Stimulated activated CD8-positive, alpha-beta memory T cell treated with anti-CD3 and anti-CD28 coated beads, Interleukin-4, amount 100 ng/mL, for 1 hour (primary cell): Measurements from ENCODE around the gene SELENOO.

ENCODE experiments used
- DNase-seq, 2 donors: peaks; one replicate each; pipeline ENCODE4 v3.0.0-alpha.2; 2020; ENCODE audit warnings: low read depth in 2 of 2, low spot score in 1 of 2

SELENOO gene

DNA sequence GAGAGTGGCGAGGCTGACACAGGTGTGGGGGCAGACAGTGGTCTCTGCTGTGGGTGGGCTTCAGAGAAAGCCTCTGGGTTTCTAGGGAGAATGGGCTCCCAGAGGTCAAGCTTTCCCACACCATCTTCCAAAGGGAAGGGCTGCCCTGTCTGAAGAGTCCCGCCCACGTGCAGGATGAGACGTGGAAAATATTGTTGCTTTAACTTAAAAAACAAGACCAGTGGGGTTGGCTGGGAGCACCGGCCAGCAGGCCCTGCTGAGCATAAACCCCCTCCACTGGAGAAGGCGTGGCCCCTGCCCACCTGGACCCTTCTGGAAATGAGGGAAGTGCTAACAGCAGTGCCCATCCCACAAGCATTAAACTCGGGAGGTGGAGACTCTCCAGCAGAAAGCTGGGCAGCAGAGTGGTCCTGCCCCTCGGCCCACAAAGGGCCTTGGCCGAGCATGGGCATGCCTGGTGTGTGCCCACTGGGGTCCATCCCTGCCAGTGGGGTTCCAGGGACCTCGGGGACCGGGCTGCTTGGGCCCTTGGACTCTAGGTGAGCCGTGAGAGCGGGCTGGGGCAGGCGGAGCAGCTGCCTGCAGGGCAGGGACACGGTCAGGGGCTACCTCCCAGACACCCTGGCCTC lies 15.4 kb downstream of the SELENOO start:
- DNase-seq = no peak

- DNase-seq = no peak
These were observed 16.1 kb downstream of the SELENOO start for GRCh38 chr22:50216684-50217520.

- no peak for DNase-seq
These were observed 16.8 kb downstream of the SELENOO start for GRCh38 chr22:50217543-50218152.

DNA sequence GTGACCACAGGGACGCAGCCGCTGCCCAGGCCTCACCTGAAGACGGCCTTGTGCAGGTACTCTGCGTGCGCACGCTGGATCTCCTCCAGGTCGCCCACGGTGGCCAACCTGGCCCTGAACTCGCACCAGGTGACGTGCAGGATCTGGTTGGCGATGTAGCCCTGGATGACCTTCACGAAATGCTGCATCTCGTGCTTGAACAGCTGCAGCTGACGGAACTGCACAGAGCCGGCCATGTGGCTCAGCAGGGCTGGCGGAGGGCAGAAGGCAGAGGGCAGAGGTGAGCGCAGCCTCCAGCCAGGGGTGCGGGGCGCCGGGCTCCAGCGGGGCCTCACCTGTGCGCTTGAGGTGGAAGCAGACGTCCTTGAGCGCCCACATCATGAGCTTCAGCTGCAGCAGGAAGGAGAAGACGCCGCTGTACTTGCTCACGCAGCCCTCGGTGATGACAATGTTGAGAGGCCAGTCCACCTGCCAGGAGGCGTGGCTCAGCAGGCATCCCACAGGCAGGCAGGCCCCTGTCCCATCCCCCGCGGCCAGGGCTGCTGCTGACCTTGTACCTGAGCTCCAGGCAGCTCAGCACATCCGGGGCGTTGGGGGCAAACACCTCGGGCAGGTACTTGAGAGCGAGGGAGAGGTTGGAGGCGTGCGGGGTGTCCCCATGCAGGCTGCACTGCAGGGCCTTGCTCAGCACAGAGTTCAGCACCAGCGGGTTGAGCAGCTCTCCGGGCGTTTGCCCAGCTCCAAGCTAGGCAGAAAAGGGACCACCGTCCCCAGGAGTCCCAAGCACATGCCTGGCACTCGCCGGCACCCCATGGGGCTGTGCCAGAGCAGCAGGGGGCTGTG lies 17.6 kb downstream of the SELENOO start:
- no peak for DNase-seq

GRCh38 chr22:50218996-50219727 lies 18.4 kb downstream of the SELENOO start:
- no peak for DNase-seq

DNA sequence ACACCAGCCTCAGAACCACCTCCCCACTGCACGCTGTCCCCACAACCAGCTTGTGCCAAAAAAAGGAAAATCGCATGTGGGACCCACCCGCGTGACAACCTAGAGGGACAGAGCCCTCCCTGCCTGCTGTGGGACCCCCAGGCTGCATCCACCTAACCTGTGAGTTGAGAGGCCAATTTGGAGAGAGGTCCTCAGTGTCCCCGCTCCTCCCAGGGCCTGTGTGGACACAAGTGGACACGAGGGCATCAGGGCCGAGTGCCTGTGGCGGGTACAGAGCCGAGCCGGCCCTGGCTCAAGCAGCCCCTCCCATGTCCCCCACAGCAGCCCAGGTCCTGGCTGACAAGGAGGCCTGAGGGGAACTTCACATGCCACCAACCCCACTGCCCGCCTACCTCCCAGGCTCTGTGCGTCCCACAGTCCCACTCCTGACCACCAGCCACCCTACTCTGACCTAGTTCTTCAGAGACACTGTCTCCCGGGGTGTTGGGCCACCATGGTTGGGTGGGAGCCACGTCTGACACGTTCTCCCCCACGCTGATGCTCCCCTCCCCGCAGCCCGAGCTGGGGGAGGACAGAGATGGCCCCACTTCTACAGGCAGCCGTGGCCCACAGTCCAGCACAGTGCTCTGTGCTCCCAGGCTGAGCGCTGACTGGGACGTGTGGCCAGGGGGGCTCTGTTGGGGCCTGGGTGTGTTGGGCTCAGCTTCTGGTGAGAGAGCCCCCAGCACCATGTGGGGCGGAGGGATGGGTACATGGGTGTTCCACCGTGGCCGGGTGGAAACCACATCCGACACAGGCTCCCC lies 19.2 kb downstream of the SELENOO start:
- DNase-seq = no peak

DNA sequence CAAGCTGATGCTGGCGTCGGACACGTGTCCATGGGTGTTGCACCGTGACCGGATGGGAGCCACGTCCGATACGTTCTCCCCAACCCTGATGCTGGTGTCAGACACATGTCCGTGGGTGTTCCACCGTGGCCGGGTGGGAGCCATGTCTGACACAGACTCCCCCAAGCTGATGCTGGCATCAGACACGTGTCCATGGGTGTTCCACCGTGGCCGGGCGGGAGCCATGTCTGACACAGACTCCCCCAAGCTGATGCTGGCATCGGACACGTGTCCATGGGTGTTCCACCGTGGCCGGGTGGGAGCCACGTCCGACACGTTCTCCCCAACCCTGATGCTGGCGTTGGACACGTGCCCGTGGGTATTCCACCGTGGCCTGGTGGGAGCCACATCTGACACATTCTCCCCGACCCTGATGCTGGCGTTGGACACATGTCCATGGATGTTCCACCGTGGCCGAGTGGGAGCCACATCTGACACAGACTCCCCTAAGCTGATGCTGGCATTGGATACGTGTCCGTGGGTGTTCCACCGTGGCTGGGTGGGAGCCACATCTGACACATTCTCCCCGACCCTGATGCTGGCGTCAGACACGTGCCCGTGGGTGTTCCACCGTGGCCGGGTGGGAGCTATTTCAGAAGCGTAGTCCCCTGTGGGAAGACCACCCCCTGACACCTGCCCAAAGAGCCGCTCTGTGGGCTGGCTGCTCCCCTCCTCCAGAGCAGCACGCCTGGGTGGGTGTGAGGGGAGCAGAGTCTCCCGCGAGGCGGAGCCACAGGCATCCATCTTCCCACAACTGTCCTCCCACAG lies 20.0 kb downstream of the SELENOO start:
- DNase-seq = no peak

- no peak for DNase-seq
These were observed 20.8 kb downstream of the SELENOO start for GRCh38 chr22:50221410-50222300.

GRCh38 chr22:50222508-50222907 lies 21.7 kb downstream of the SELENOO start:
- DNase-seq = no peak

DNA sequence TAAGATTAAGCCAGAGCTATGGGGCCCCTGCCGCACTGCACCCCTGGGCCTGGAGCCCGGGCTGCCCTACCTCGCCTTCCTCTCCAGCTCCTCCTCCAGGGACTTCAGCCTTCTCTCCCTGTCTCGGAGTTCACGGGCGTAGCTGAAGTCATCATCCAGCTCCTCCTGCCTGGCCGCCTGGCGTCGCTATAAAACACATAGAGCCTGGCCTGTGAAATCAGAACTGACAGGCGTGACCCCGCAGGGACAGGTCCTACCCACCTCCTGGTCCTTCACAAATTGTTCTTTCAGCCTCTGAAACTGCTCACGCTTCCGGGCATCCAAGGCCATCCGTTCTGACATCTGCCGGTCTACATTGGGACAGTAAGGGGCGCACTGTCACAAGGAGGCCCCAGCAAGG lies 23.3 kb downstream of the SELENOO start:
- no peak for DNase-seq

GRCh38 chr22:50225200-50225969 lies 24.6 kb downstream of the SELENOO start:
- no peak for DNase-seq

DNA sequence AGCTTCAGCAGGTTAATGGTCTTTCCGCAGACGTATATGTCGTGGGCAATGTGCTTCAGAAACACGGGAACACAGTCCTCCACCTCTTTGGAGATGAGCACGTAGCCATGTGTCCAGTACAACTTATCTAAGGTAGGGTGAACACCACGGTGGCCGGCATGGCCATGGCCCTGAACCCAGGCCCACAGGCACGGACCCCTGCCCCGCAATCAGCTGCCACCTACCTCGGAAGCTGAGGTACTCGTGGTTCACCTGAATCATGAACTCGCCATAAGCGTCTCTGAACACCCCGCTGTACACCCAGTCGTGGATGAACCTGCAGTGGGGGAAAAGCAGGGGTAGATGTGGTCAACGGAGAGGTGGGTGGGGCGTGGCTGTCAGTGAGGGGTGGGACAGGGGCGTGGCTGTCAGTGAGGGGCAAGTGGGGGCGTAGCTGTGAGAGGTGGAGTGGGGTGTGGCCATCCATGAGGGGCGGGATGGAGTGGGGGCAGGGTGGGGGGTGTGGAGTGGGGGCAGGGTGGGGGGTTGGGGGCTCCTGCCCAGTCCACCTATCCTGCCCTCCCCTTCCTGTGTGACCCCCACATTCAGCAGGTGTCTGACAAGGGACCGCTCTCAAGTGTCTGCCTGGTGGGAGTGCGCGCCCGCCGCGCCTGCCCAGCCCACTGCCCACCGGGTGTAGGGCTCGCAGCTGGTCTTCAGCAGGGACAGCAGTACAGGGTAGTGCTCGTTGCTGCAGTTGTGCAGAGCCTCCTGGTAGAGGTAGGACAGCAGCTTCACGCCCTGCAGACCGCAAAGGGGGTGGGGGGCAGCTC lies 25.5 kb downstream of the SELENOO start:
- no peak for DNase-seq

GRCh38 chr22:50226875-50227165 lies 26.0 kb downstream of the SELENOO start:
- no peak for DNase-seq

- no peak for DNase-seq
These were observed 26.9 kb downstream of the SELENOO start for GRCh38 chr22:50227579-50228215.

GRCh38 chr22:50228366-50228765 lies 27.6 kb downstream of the SELENOO start:
- no peak for DNase-seq

DNA sequence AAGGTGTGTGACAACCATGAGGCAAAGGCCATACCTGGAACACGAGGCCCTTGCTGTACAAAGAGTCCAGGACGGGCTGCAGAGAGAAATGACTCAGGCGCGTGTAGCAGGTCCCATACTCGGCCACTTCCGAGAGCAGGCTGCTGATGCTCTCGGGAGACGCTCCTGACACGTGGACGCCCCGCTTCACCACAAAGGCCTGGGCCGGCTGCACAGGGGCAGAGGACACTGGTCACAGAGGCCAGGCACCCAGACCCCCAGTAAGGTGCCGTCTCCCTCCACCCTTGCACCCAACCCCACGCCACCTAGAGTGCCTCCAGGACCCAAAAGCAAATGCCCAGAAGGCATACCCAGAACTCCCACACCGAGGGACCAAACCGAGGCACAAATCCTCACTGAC lies 28.6 kb downstream of the SELENOO start:
- DNase-seq = no peak
